Renal cortical epithelial cell (primary cell): ENCODE results near the gene SLC39A1. TPM values are rescaled to one million over a fixed set of nuclear protein-coding genes. Genes with fewer than 3 reads are reported as not detected.
"Not testable (repeated sequence)": the region's sequence is repeated elsewhere in the genome, so short reads cannot be mapped to it uniquely, and the experiment has no call there.

Experiments used
- DNase-seq: peaks from one replicate; pipeline ENCODE4 v3.0.0-alpha.2; 2011; ENCODE audit warnings: low read depth
- total RNA-seq: library from RNA; depleted of rRNA; stranded (reverse); fragments of >200 nt; gene quantifications from 2 replicates; pipeline ENCODE4 v1.2.3, GENCODE V29; 2014

SLC39A1 gene
- 203 and 214 TPM in 2 replicates for total RNA-seq

GRCh38 chr1:153963030-153963849, at the start of gene SLC39A1:
SLC39A1 (minus strand) TSS chr1:153963537; CDS start chr1:153962715, 822 bp downstream.
- peak; percentile 92 for DNase-seq

DNA sequence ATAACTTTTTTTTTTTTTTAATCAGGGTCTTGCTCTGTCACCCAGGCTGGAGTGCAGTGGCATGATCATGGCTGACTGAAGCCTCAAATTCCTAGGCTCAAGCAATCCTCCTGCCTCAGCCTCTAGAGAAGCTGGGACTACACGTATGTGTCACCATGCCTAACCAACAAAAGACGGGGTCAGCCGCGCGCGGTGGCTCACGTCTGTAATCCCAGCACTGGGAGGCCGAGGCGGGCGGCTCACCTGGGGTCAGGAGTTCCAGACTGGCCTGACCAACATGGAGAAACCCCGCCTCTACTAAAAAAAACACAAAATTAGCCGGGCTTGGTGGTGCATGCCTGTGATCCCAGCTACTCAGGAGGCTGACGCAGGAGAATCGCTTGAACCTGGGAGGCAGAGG, 49.2 kb upstream of the SLC39A1 start:
- DNase-seq = not testable (repeated sequence)

- DNase-seq = no peak
Observed at GRCh38 chr1:154012129-154012528, 48.8 kb upstream of the SLC39A1 start.

GRCh38 chr1:154006136-154006535, 42.8 kb upstream of the SLC39A1 start:
- no peak for DNase-seq

DNA sequence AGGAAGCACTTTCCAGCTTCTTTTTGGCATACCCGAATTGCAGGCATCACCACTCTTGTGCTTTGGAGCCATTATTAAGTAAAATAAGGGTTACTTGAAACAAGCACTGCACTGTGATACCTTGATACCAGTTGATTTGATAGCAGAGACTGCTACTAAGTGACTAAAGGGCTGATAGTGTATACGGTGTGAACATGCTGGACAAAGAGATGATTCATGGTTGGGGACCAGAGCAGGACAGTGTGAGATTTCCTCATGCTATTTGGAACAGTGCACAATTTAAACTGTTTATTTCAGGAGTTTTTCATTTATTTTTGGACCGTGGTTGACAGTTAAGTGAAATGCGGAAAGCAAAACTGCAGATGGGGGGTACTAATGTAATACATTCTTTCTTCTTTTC, 37.1 kb upstream of the SLC39A1 start:
- no peak for DNase-seq

- DNase-seq = not testable (repeated sequence)
Observed at GRCh38 chr1:153996882-153997281, 33.5 kb upstream of the SLC39A1 start.

GRCh38 chr1:153995640-153996039, 32.3 kb upstream of the SLC39A1 start:
- DNase-seq = no peak

GRCh38 chr1:153995202-153995601, 31.9 kb upstream of the SLC39A1 start:
- DNase-seq = no peak

- DNase-seq = no peak
Observed at GRCh38 chr1:153991806-153992205, 28.5 kb upstream of the SLC39A1 start.

DNA sequence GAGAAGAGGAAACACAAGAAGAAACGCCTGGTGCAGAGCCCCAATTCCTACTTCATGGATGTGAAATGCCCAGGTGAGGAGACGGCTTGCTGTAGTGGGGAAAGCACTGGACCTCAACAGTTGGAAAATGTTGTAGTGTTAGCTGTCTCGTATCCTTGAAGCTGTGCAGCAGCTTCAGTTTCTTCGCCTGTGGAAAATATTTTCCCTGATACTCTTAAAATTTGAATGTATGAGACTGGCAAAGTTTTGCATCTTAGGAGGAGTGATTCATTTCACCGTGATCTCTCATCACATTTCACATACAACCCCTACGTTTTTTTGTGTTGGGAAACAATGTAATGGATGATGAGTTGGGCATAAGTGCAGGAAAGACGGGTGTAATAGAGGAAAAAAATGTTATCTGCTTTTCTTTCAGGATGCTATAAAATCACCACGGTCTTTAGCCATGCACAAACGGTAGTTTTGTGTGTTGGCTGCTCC, 27.9 kb upstream of the SLC39A1 start:
- no peak for DNase-seq

- peak; percentile 98 for DNase-seq
Observed at GRCh38 chr1:153990468-153991150, 27.3 kb upstream of the SLC39A1 start, which contains the start of gene RPS27. RPS27 (plus strand) TSS chr1:153990762; CDS start chr1:153990797, 35 bp downstream.

- DNase-seq = no peak
Observed at GRCh38 chr1:153987621-153988020, 24.3 kb upstream of the SLC39A1 start.

GRCh38 chr1:153985941-153986761, 22.8 kb upstream of the SLC39A1 start, which contains the start of gene RAB13:
RAB13 (minus strand) TSS chr1:153986339; CDS start chr1:153986236, 103 bp downstream.
- DNase-seq = peak; percentile 75

GRCh38 chr1:153985341-153985912, 22.1 kb upstream of the SLC39A1 start:
- peak; percentile 80 for DNase-seq

GRCh38 chr1:153984123-153984894, 21.0 kb upstream of the SLC39A1 start:
- no peak for DNase-seq

DNA sequence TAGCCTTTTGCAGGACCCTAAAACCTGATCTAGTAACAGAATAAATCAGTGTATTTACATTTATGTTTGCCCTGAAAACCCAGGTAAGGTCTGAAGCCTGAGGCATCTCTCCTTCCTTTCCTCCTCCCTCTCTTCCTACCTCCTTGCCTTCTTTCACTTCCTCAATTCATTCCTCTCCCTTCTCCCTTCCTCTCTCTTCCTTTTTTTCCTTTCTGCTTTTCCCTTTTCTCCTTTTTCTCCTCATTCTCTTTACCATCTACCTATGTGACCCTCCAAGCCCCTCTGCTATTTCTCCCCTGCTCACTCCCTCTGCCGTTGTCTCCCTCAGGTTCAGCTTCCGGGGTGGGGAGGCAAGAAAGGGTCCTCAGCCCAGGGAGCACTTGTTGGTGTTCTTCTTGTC, 18.4 kb upstream of the SLC39A1 start:
- DNase-seq = not testable (repeated sequence)

GRCh38 chr1:153979091-153979490, 15.8 kb upstream of the SLC39A1 start:
- DNase-seq = not testable (repeated sequence)

- no peak for DNase-seq
Observed at GRCh38 chr1:153978274-153978909, 15.1 kb upstream of the SLC39A1 start.

GRCh38 chr1:153977250-153978240, 14.2 kb upstream of the SLC39A1 start, which contains the start of gene JTB:
JTB (minus strand) TSS chr1:153977674; CDS start chr1:153977252, 422 bp downstream.
- peak; percentile 63 for DNase-seq
